MCF 10A (cell line): ENCODE data around the gene CFAP299. TPM values are rescaled to one million over a fixed set of nuclear protein-coding genes. Genes with fewer than 3 reads are reported as not detected.

Source experiments
- BruUV-seq: library from RNA; stranded (reverse); fragments of 400-500 nt; replicated peaks from 2 replicates; lab custom pipeline; 2021; lab: Mats Ljungman, UMichigan
- CTCF ChIA-PET: fragments of 300-600 bp; sonication (Branson Sonifier 250); formaldehyde crosslinking; extraction: SDS; loops from one replicate; lab custom pipeline; 2021; ENCODE audit warnings: antibody characterized with exemption, inconsistent platforms; lab: Yijun Ruan, JAX
- POLR2A ChIA-PET: fragments of 300-600, 350-650 bp; sonication (Branson Sonifier 250); formaldehyde crosslinking; extraction: SDS; loops from one replicate; lab custom pipeline; 2020; ENCODE audit warnings: antibody characterized with exemption, inconsistent platforms; lab: Yijun Ruan, JAX
- DNase-seq: peaks from one replicate; pipeline ENCODE4 v3.0.0-alpha.2; 2018; ENCODE audit not compliant: unreplicated experiment
- H3K27ac Mint-ChIP-seq: one replicate; pipeline ENCODE4 v1.8.0; 2022; ENCODE audit warnings: mild to moderate bottlenecking, low read depth, mixed read lengths; ENCODE audit not compliant: unreplicated experiment
- H3K27me3 Mint-ChIP-seq: one replicate; pipeline ENCODE4 v1.8.0; 2022; ENCODE audit warnings: mixed read lengths; ENCODE audit not compliant: insufficient read depth, unreplicated experiment
- H3K36me3 Mint-ChIP-seq: one replicate; pipeline ENCODE4 v1.8.0; 2022; ENCODE audit warnings: mild to moderate bottlenecking, moderate library complexity, mixed read lengths; ENCODE audit not compliant: insufficient read depth, unreplicated experiment
- H3K4me1 Mint-ChIP-seq: one replicate; pipeline ENCODE4 v1.8.0; 2022; ENCODE audit warnings: mixed read lengths; ENCODE audit not compliant: insufficient read depth, unreplicated experiment
- H3K4me3 Mint-ChIP-seq: one replicate; pipeline ENCODE4 v1.8.0; 2022; ENCODE audit warnings: mild to moderate bottlenecking, moderate library complexity, mixed read lengths; ENCODE audit not compliant: unreplicated experiment
- H3K9me3 Mint-ChIP-seq: one replicate; pipeline ENCODE4 v1.8.0; 2022; ENCODE audit warnings: mixed read lengths; ENCODE audit not compliant: unreplicated experiment
- CTCF ChIP-seq: fragments of 200-600 bp; IDR thresholded peaks from one replicate; pipeline ENCODE4 v1.8.0; 2022; ENCODE audit warnings: antibody characterized with exemption, mild to moderate bottlenecking; ENCODE audit not compliant: unreplicated experiment
- intact Hi-C: fragments of 100-400 bp; cut with micrococcal nuclease; formaldehyde crosslinking; loops from 2 replicates; pipeline ENCODE4 v1.14.1; 2022
- total RNA-seq: library from RNA; stranded (reverse); gene quantifications from 2 replicates; pipeline ENCODE4 v1.2.3, GENCODE V29; 2022

CFAP299 gene
- total RNA-seq, 1 experiment from 2014 or later: 0.33 TPM

DNA sequence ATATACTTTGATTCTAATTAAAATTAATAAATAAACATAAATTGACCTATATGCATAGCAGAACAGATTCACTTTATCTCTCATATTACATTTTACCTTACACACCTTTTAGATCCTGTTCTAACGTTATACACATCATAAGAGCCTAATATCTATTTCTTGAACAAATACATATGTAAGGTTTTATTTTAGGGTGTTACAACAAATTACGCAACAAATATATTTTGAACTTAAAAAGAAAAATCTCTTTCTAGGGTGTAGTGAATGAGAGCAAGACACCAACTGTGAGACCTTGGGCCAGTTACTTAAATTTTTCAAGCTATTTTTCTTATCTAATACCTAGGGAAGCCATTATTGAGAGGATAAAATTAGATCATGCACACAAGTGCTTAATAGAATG, 191.2 kb downstream of the CFAP299 start:
- DNase-seq: no peak
- Mint-ChIP-seq H3K9me3 (no peaks in the 10 kb centered on the region), H3K4me3 (no peak overlapping the region), H3K27me3 (no peaks in the 10 kb centered on the region), H3K4me1 (no peaks in the 10 kb centered on the region), H3K27ac (no peak overlapping the region), H3K36me3 (no peaks in the 10 kb centered on the region)
- intact Hi-C loops: no loop called here
- no TSS peak for BruUV-seq
- POLR2A ChIA-PET: no interaction called here
- no peak for TF ChIP-seq CTCF
- CTCF ChIA-PET: no interaction called here

DNA sequence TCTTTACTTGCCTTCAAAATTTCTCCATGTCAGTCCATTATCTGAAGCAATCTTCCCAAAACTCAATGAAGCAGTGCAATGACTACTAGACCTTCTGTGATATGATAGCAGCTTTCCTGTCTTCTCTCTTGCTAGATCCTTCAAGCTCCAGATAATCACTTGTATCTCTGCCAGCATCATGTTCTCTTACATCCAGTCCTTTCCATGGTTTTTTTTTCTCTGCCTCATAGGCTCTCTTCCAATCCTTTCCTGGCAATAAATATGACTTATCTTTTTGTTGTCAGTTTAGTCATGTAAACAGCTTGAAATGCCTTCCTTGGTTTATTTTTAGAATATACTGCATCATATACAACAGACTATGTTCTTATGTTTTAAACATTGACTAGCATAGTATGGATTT, 193.5 kb downstream of the CFAP299 start:
- ChIA-PET CTCF (interaction anchor here (0.6 to 0.7 kb wide), 2 partner anchors 77 to 241 kb away, joined by 3 read pairs; no protein-coding TSS in a partner anchor), POLR2A (interaction anchor here (0.6 kb wide), 1 partner anchor 139 kb away, joined by 3 read pairs; no protein-coding TSS in a partner anchor)
- no peaks in the 10 kb centered on the region for H3K36me3 Mint-ChIP-seq
- intact Hi-C loops: no loop called here
- H3K9me3 Mint-ChIP-seq: no peaks in the 10 kb centered on the region
- DNase-seq: peak; percentile 1
- no peaks in the 10 kb centered on the region for H3K27me3 Mint-ChIP-seq
- no peak for TF ChIP-seq CTCF
- no peak overlapping the region for H3K4me3 Mint-ChIP-seq
- H3K4me1 Mint-ChIP-seq: no peaks in the 10 kb centered on the region
- H3K27ac Mint-ChIP-seq: no peak overlapping the region
- no TSS peak for BruUV-seq

DNA sequence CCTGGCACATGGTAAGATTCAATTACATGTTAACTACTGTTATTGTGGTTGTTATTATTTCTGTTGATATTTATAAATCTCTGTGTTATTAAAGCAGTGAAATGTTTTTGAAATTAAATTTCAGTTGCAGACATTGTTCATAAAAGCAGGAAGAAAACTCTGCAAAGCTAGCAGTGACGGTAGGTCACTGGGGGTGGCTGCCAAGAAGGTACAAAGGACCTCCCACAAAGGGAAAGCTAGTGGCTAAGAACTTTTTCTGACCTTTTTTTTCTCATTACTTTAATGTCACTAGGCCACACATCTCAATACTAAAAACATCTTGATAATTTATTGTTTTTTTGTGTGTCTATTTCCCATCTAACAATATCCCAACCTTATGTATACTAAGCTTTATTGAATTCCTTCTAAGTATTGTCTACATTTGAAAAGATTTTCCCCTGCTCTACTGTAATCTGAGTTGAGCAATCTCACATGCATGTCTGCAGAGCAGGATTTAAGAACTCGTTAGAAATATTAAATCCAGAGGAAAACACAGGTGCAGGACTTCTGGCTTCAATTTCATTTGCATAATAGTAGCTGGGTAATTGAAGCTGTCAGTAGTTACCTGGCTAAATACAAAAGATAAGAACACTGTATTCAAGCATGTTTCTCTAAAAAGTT, 197.3 kb downstream of the CFAP299 start:
- Mint-ChIP-seq H3K36me3 (no peaks in the 10 kb centered on the region), H3K27me3 (no peaks in the 10 kb centered on the region), H3K9me3 (no peaks in the 10 kb centered on the region), H3K4me1 (peaks cover 7% of the 10 kb centered on the region), H3K4me3 (no peak overlapping the region), H3K27ac (no peak overlapping the region)
- no peak for DNase-seq
- no peak for TF ChIP-seq CTCF
- intact Hi-C loops: no loop called here
- ChIA-PET POLR2A (interaction anchor here (0.6 to 1.0 kb wide), 2 partner anchors 9 to 319 kb away, joined by 3 read pairs; no protein-coding TSS in a partner anchor), CTCF (interaction anchor here (0.7 to 1.6 kb wide), 2 partner anchors 13 to 28 kb away, joined by 3 to 4 read pairs; no protein-coding TSS in a partner anchor)
- no TSS peak for BruUV-seq

GRCh38 chr4:80535551-80535950, 200.0 kb downstream of the CFAP299 start:
- TF ChIP-seq CTCF: no peak
- DNase-seq: peak; percentile 40
- CTCF ChIA-PET: interaction anchor here (0.6 kb wide), 1 partner anchor 237 kb away, joined by 3 read pairs; no protein-coding TSS in a partner anchor
- Mint-ChIP-seq H3K27ac (peak overlapping the region; percentile 44), H3K36me3 (no peaks in the 10 kb centered on the region), H3K4me3 (no peak overlapping the region), H3K27me3 (no peaks in the 10 kb centered on the region), H3K9me3 (no peaks in the 10 kb centered on the region), H3K4me1 (peaks cover 7% of the 10 kb centered on the region)
- intact Hi-C loops: no loop called here
- POLR2A ChIA-PET: interaction anchor here (0.8 kb wide), 1 partner anchor 12 kb away, joined by 3 read pairs; no protein-coding TSS in a partner anchor
- BruUV-seq: no TSS peak
